GM23248 (cell line): Measurements from ENCODE around the gene TLNRD1. TPM values are rescaled to one million over a fixed set of nuclear protein-coding genes. Genes with fewer than 3 reads are reported as not detected.

Source experiments
- DNase-seq: peaks from one replicate; pipeline ENCODE4 v3.0.0-alpha.2; 2015
- H2AFZ ChIP-seq: fragments of 200-600 bp; sonication (generic); 2 replicates; pipeline ENCODE4 v1.6.1; 2016; ENCODE audit warnings: antibody characterized with exemption
- H3F3A ChIP-seq: fragments of 200-600 bp; sonication (generic); 2 replicates; pipeline ENCODE4 v1.6.1; 2016; ENCODE audit warnings: mild to moderate bottlenecking, antibody characterized with exemption, mixed run types; ENCODE audit not compliant: insufficient read depth
- H3K27ac ChIP-seq: fragments of 200-600 bp; sonication (generic); 2 replicates; pipeline ENCODE4 v1.5.1; 2016; ENCODE audit warnings: mild to moderate bottlenecking
- H3K27me3 ChIP-seq: fragments of 200-600 bp; sonication (generic); replicated peaks from 2 replicates; pipeline ENCODE4 v1.6.1; 2016; ENCODE audit warnings: mild to moderate bottlenecking; ENCODE audit not compliant: insufficient read depth
- H3K36me3 ChIP-seq: fragments of 200-600 bp; sonication (generic); 2 replicates; pipeline ENCODE4 v1.6.1; 2016; ENCODE audit warnings: low read depth, mild to moderate bottlenecking
- H3K4me1 ChIP-seq: fragments of 200-600 bp; sonication (generic); 2 replicates; pipeline ENCODE4 v1.6.1; 2016; ENCODE audit warnings: mild to moderate bottlenecking; ENCODE audit not compliant: insufficient read depth
- H3K4me2 ChIP-seq: fragments of 200-600 bp; sonication (generic); one replicate; pipeline ENCODE4 v1.6.1; 2016; ENCODE audit warnings: mild to moderate bottlenecking; ENCODE audit not compliant: unreplicated experiment
- H3K4me3 ChIP-seq: fragments of 200-600 bp; sonication (generic); 2 replicates; pipeline ENCODE4 v1.5.1; 2016; ENCODE audit warnings: mild to moderate bottlenecking
- H3K79me2 ChIP-seq: fragments of 200-600 bp; sonication (generic); 2 replicates; pipeline ENCODE4 v1.6.1; 2016; ENCODE audit warnings: mild to moderate bottlenecking; ENCODE audit not compliant: insufficient read depth
- H3K9ac ChIP-seq: fragments of 200-600 bp; sonication (generic); 2 replicates; pipeline ENCODE4 v1.6.1; 2016; ENCODE audit warnings: mild to moderate bottlenecking
- H3K9me2 ChIP-seq: fragments of 200-600 bp; sonication (generic); 2 replicates; pipeline ENCODE4 v1.6.1; 2016; ENCODE audit warnings: mixed run types, mild to moderate bottlenecking, moderate library complexity; ENCODE audit not compliant: insufficient read depth
- H3K9me3 ChIP-seq: fragments of 200-600 bp; sonication (generic); one replicate; pipeline ENCODE4 v1.6.1; 2017; ENCODE audit warnings: low read depth
- H4K20me1 ChIP-seq: fragments of 200-600 bp; sonication (generic); 2 replicates; pipeline ENCODE4 v1.6.0; 2016; ENCODE audit not compliant: insufficient read depth
- EZH2 ChIP-seq: fragments of 200-600 bp; sonication (generic); IDR thresholded peaks from 2 replicates; pipeline ENCODE4 v1.6.1; 2018; ENCODE audit warnings: antibody characterized with exemption, mild to moderate bottlenecking; ENCODE audit not compliant: insufficient read depth, poor library complexity, severe bottlenecking
- EZH2phosphoT487 ChIP-seq: fragments of 200-600 bp; sonication (generic); IDR thresholded peaks from 2 replicates; pipeline ENCODE4 v1.6.1; 2018; ENCODE audit warnings: antibody characterized with exemption, moderate library complexity, mild to moderate bottlenecking, low read depth; ENCODE audit not compliant: insufficient read depth
- WGBS, 2 experiments: methylation state at CpG; one replicate each; pipeline ENCODE4 v1.1.6; 2015 to 2017; ENCODE audit warnings: low lambda C conversion rate in 2 of 2, low coverage in 1 of 2; ENCODE audit errors: missing lambda C conversion rate in 2 of 2; 5-methylcytosine and 5-hydroxymethylcytosine counted together
- in situ Hi-C: fragments of 300-500 bp; cut with MboI; formaldehyde crosslinking; loops from 2 replicates; pipeline ENCODE4 v1.15.0; 2020
- polyA plus RNA-seq: library from polyadenylated mRNA; unstranded; fragments of >200 nt; fragmentation: Nextera tagmentation; extraction: Ambion mirVana; gene quantifications from 2 replicates; pipeline ENCODE4 v1.2.1, GENCODE V29; 2016
- total RNA-seq: library from RNA; depleted of rRNA; stranded (reverse); fragments of >200 nt; shearing (Covaris generic); gene quantifications from 2 replicates; pipeline ENCODE4 v1.2.3, GENCODE V29; 2014

TLNRD1 gene
- total and polyA plus RNA-seq, 2 experiments from 2014 or later, result 2.9 to 11.5 TPM

GRCh38 chr15:81003097-81003350 lies 2.3 kb downstream of the TLNRD1 start:
- peaks cover 33% of the 10 kb centered on the region for H3K4me1 ChIP-seq
- 93 to 95% methylated on average over 18 to 19 of the region's 19 CpGs for WGBS, 2 experiments
- no peak for DNase-seq
- H3K9me3 ChIP-seq, result no peaks in the 10 kb centered on the region
- no peak overlapping the region for H2AFZ ChIP-seq
- H3K4me2 ChIP-seq, result peak overlapping the region; percentile 80
- H3K4me3 ChIP-seq, result peak overlapping the region; percentile 89
- no peak overlapping the region for H3K9ac ChIP-seq
- no peaks in the 10 kb centered on the region for H3K27me3 ChIP-seq
- H3K36me3 ChIP-seq, result no peaks in the 10 kb centered on the region
- peaks cover 64% of the 10 kb centered on the region for H3K79me2 ChIP-seq
- no peak for TF ChIP-seq EZH2
- TF ChIP-seq EZH2phosphoT487, result no peak
- peaks cover 10% of the 10 kb centered on the region; the same call in 1 of the 2 replicates for H4K20me1 ChIP-seq
- peaks cover 23% of the 10 kb centered on the region; the same call in 1 of the 2 replicates for H3F3A ChIP-seq
- in situ Hi-C loops, result no loop called here
- H3K9me2 ChIP-seq, result no peaks in the 10 kb centered on the region
- no peak overlapping the region for H3K27ac ChIP-seq

GRCh38 chr15:81006124-81006523 lies 5.4 kb downstream of the TLNRD1 start:
- Histone ChIP-seq H3K79me2 (peaks cover 92% of the 10 kb centered on the region), H2AFZ (no peak overlapping the region), H3K4me2 (peak overlapping the region; percentile 36), H3K4me1 (peaks cover 33% of the 10 kb centered on the region), H3K9me3 (no peaks in the 10 kb centered on the region), H4K20me1 (peaks cover 10% of the 10 kb centered on the region; the same call in 1 of the 2 replicates), H3F3A (peaks cover 29% of the 10 kb centered on the region), H3K27ac (no peak overlapping the region), H3K9ac (no peak overlapping the region), H3K36me3 (no peaks in the 10 kb centered on the region), H3K4me3 (no peak overlapping the region), H3K27me3 (no peaks in the 10 kb centered on the region), H3K9me2 (no peaks in the 10 kb centered on the region)
- DNase-seq, result no peak
- WGBS, 2 experiments, result 97 to 100% methylated on average over 1 of the region's 1 CpG
- in situ Hi-C loops, result no loop called here
- no peak for TF ChIP-seq EZH2phosphoT487
- no peak for TF ChIP-seq EZH2

GRCh38 chr15:81007428-81008064 lies 6.8 kb downstream of the TLNRD1 start:
- peaks cover 39% of the 10 kb centered on the region for H3F3A ChIP-seq
- TF ChIP-seq EZH2phosphoT487, result no peak
- no peak for TF ChIP-seq EZH2
- no peak overlapping the region for H2AFZ ChIP-seq
- in situ Hi-C loops, result no loop called here
- H3K4me3 ChIP-seq, result no peak overlapping the region
- DNase-seq, result no peak
- peaks cover 10% of the 10 kb centered on the region; the same call in 1 of the 2 replicates for H4K20me1 ChIP-seq
- H3K9me3 ChIP-seq, result no peaks in the 10 kb centered on the region
- H3K79me2 ChIP-seq, result peaks cover 85% of the 10 kb centered on the region
- H3K27ac ChIP-seq, result no peak overlapping the region
- 76 to 80% methylated on average over 6 of the region's 6 CpGs for WGBS, 2 experiments
- no peaks in the 10 kb centered on the region for H3K36me3 ChIP-seq
- H3K27me3 ChIP-seq, result no peaks in the 10 kb centered on the region
- no peaks in the 10 kb centered on the region for H3K9me2 ChIP-seq
- H3K4me1 ChIP-seq, result peaks cover 42% of the 10 kb centered on the region
- H3K9ac ChIP-seq, result no peak overlapping the region
- no peak overlapping the region for H3K4me2 ChIP-seq

- TF ChIP-seq EZH2phosphoT487 (no peak), EZH2 (no peak)
- no peak overlapping the region for H2AFZ ChIP-seq
- H3K4me2 ChIP-seq, result no peak overlapping the region
- no peaks in the 10 kb centered on the region for H3K9me2 ChIP-seq
- H3K79me2 ChIP-seq, result peaks cover 85% of the 10 kb centered on the region
- 87 to 88% methylated on average over 2 of the region's 2 CpGs for WGBS, 2 experiments
- H3K27me3 ChIP-seq, result no peaks in the 10 kb centered on the region
- DNase-seq, result no peak
- H3F3A ChIP-seq, result peaks cover 39% of the 10 kb centered on the region
- H3K36me3 ChIP-seq, result no peaks in the 10 kb centered on the region
- H3K4me1 ChIP-seq, result peaks cover 36% of the 10 kb centered on the region
- H4K20me1 ChIP-seq, result peaks cover 10% of the 10 kb centered on the region; the same call in 1 of the 2 replicates
- no peak overlapping the region for H3K27ac ChIP-seq
- no peak overlapping the region for H3K4me3 ChIP-seq
- in situ Hi-C loops, result no loop called here
- H3K9ac ChIP-seq, result no peak overlapping the region
- no peaks in the 10 kb centered on the region for H3K9me3 ChIP-seq
These were observed 7.6 kb downstream of the TLNRD1 start for GRCh38 chr15:81008312-81008711.

- Histone ChIP-seq H3K9me2 (no peaks in the 10 kb centered on the region), H3K4me2 (no peak overlapping the region), H3K4me3 (no peak overlapping the region), H3K36me3 (no peaks in the 10 kb centered on the region), H2AFZ (no peak overlapping the region), H3K9me3 (no peaks in the 10 kb centered on the region), H3F3A (peaks cover 29% of the 10 kb centered on the region), H3K4me1 (peaks cover 18% of the 10 kb centered on the region), H3K27ac (no peak overlapping the region), H3K79me2 (peaks cover 75% of the 10 kb centered on the region), H4K20me1 (peaks cover 6% of the 10 kb centered on the region; the same call in 1 of the 2 replicates), H3K9ac (no peak overlapping the region), H3K27me3 (no peaks in the 10 kb centered on the region)
- no peak for DNase-seq
- TF ChIP-seq EZH2phosphoT487, result no peak
- TF ChIP-seq EZH2, result no peak
- in situ Hi-C loops, result no loop called here
- WGBS, 2 experiments, result 89 to 90% methylated on average over 4 of the region's 4 CpGs
These were observed 9.4 kb downstream of the TLNRD1 start for GRCh38 chr15:81010086-81010485.
